H9 (cell line): ENCODE measurements around the gene PLD4. TPM values are rescaled to one million over a fixed set of nuclear protein-coding genes. Genes with fewer than 3 reads are reported as not detected.

Experiments used
- DNase-seq: peaks from one replicate; pipeline ENCODE4 v3.0.0-alpha.2; 2017
- H2AFZ ChIP-seq: one replicate; pipeline ENCODE4 v1.6.1; 2013; ENCODE audit warnings: mild to moderate bottlenecking, low read length, control low read depth, moderate library complexity
- H2AK5ac ChIP-seq: 2 replicates; pipeline ENCODE4 v1.6.1; 2013; ENCODE audit warnings: low read length, control low read depth, mixed read lengths; ENCODE audit not compliant: insufficient read length
- H2BK120ac ChIP-seq: one replicate; pipeline ENCODE4 v1.6.1; 2013; ENCODE audit warnings: low read depth, mild to moderate bottlenecking, low read length, control low read depth, inconsistent platforms; ENCODE audit not compliant: poor library complexity, severe bottlenecking
- H2BK12ac ChIP-seq: 2 replicates; pipeline ENCODE4 v1.6.1; 2013; ENCODE audit warnings: low read length, control low read depth, mixed read lengths, low read depth; ENCODE audit not compliant: insufficient read length
- H2BK15ac ChIP-seq: 2 replicates; pipeline ENCODE4 v1.6.1; 2013; ENCODE audit warnings: low read depth, low read length, control low read depth
- H2BK20ac ChIP-seq: one replicate; pipeline ENCODE4 v1.6.1; 2013; ENCODE audit warnings: low read depth, mild to moderate bottlenecking, low read length, control low read depth, inconsistent platforms; ENCODE audit not compliant: poor library complexity, severe bottlenecking
- H2BK5ac ChIP-seq: 2 replicates; pipeline ENCODE4 v1.6.1; 2013; ENCODE audit warnings: low read length, control low read depth, mixed read lengths; ENCODE audit not compliant: insufficient read length
- H3K14ac ChIP-seq: 2 replicates; pipeline ENCODE4 v1.6.1; 2013; ENCODE audit warnings: low read length, control low read depth; ENCODE audit not compliant: insufficient read depth
- H3K18ac ChIP-seq: 2 replicates; pipeline ENCODE4 v1.6.1; 2013; ENCODE audit warnings: low read depth, mild to moderate bottlenecking, mixed read lengths, low read length, control low read depth; ENCODE audit not compliant: insufficient read length
- H3K23ac ChIP-seq: 2 replicates; pipeline ENCODE4 v1.6.1; 2013; ENCODE audit warnings: low read length, control low read depth, mixed read lengths, low read depth; ENCODE audit not compliant: insufficient read length
- H3K23me2 ChIP-seq: 2 replicates; pipeline ENCODE4 v1.6.1; 2013; ENCODE audit warnings: low read depth, mild to moderate bottlenecking, mixed read lengths, low read length, control low read depth; ENCODE audit not compliant: insufficient read length, poor library complexity, severe bottlenecking
- H3K27ac ChIP-seq: 2 replicates; pipeline ENCODE4 v1.5.1; 2013; ENCODE audit warnings: low read length, control low read depth, mixed read lengths, low read depth; ENCODE audit not compliant: insufficient read length
- H3K27me3 ChIP-seq: 2 replicates; pipeline ENCODE4 v1.6.1; 2013; ENCODE audit warnings: low read length, control low read depth, inconsistent platforms; ENCODE audit not compliant: insufficient read depth
- H3K4ac ChIP-seq: 2 replicates; pipeline ENCODE4 v1.6.1; 2013; ENCODE audit warnings: low read depth, mild to moderate bottlenecking, control low read depth, inconsistent platforms, low read length, moderate library complexity
- H3K4me1 ChIP-seq: 2 replicates; pipeline ENCODE4 v1.6.1; 2013; ENCODE audit warnings: low read length, control low read depth, inconsistent platforms; ENCODE audit not compliant: insufficient read depth
- H3K4me2 ChIP-seq: 2 replicates; pipeline ENCODE4 v1.6.1; 2013; ENCODE audit warnings: low read length, control low read depth, mixed read lengths; ENCODE audit not compliant: insufficient read length, insufficient read depth
- H3K56ac ChIP-seq: 2 replicates; pipeline ENCODE4 v1.6.1; 2013; ENCODE audit warnings: low read depth, mild to moderate bottlenecking, mixed read lengths, low read length, control low read depth; ENCODE audit not compliant: insufficient read length
- H3K79me1 ChIP-seq: 2 replicates; pipeline ENCODE4 v1.6.1; 2013; ENCODE audit warnings: low read depth, mild to moderate bottlenecking, moderate library complexity, low read length, control low read depth, inconsistent platforms; ENCODE audit not compliant: insufficient read depth, poor library complexity, severe bottlenecking
- H3K79me2 ChIP-seq: 2 replicates; pipeline ENCODE4 v1.6.1; 2013; ENCODE audit warnings: low read length, control low read depth, inconsistent platforms; ENCODE audit not compliant: insufficient read depth
- H3K9ac ChIP-seq: 2 replicates; pipeline ENCODE4 v1.6.1; 2013; ENCODE audit warnings: low read length, control low read depth, mixed read lengths; ENCODE audit not compliant: insufficient read length; ENCODE audit errors: extremely low read depth
- H3K9me3 ChIP-seq: one replicate; pipeline ENCODE4 v1.6.1; 2013; ENCODE audit warnings: low read depth, low read length, inconsistent platforms; ENCODE audit not compliant: control insufficient read depth
- H3T11ph ChIP-seq: one replicate; pipeline ENCODE4 v1.6.1; 2013; ENCODE audit warnings: mild to moderate bottlenecking, low read length, control low read depth, inconsistent platforms
- H4K20me1 ChIP-seq: one replicate; pipeline ENCODE4 v1.6.1; 2013; ENCODE audit not compliant: control insufficient read depth, insufficient read length, insufficient read depth
- H4K5ac ChIP-seq: 2 replicates; pipeline ENCODE4 v1.6.1; 2013; ENCODE audit warnings: low read depth, mild to moderate bottlenecking, mixed read lengths, low read length, control low read depth; ENCODE audit not compliant: insufficient read length
- H4K8ac ChIP-seq: replicated peaks from 2 replicates; pipeline ENCODE4 v1.6.1; 2013; ENCODE audit warnings: low read length, control low read depth, mixed read lengths, low read depth; ENCODE audit not compliant: insufficient read length
- H4K91ac ChIP-seq: 2 replicates; pipeline ENCODE4 v1.6.1; 2013; ENCODE audit warnings: low read depth, mild to moderate bottlenecking, moderate library complexity, mixed read lengths, low read length, control low read depth; ENCODE audit not compliant: insufficient read length
- H3K27ac Mint-ChIP-seq, 3 experiments: 2 replicates in 2 of 3; 3 replicates in 1 of 3; pipeline ENCODE4 v1.8.0; 2020 to 2021; ENCODE audit warnings: mixed read lengths in 3 of 3, mild to moderate bottlenecking in 1 of 3, moderate library complexity in 1 of 3
- H3K27me3 Mint-ChIP-seq: 2 replicates; pipeline ENCODE4 v1.8.0; 2021; ENCODE audit warnings: low read depth, mild to moderate bottlenecking, moderate library complexity, mixed read lengths
- H3K36me3 Mint-ChIP-seq, 3 experiments: 2 replicates in 2 of 3; 3 replicates in 1 of 3; pipeline ENCODE4 v1.8.0; 2020 to 2021; ENCODE audit warnings: low read depth in 3 of 3, mixed read lengths in 3 of 3; ENCODE audit not compliant: insufficient read depth in 1 of 3
- H3K4me1 Mint-ChIP-seq, 2 experiments: 2 replicates each; pipeline ENCODE4 v1.8.0; 2020; ENCODE audit warnings: mixed read lengths in 2 of 2
- H3K4me3 Mint-ChIP-seq, 2 experiments: 2 replicates in 1 of 2; 3 replicates in 1 of 2; pipeline ENCODE4 v1.8.0; 2020 to 2021; ENCODE audit warnings: mild to moderate bottlenecking in 2 of 2, mixed read lengths in 2 of 2, moderate library complexity in 1 of 2
- H3K9me3 Mint-ChIP-seq, 2 experiments: 2 replicates in 1 of 2; 3 replicates in 1 of 2; pipeline ENCODE4 v1.8.0; 2020; ENCODE audit warnings: mild to moderate bottlenecking in 2 of 2, mixed read lengths in 2 of 2, moderate library complexity in 1 of 2
- CTCF ChIP-seq: fragments of 200-600 bp; sonication (generic); conservative IDR thresholded peaks from 3 replicates; pipeline ENCODE4 v1.8.0; 2021; ENCODE audit warnings: antibody characterized with exemption, mild to moderate bottlenecking
- WGBS: extraction: QIAGEN DNeasy Blood & Tissue Kit; methylation state at CpG from one replicate; pipeline ENCODE4 v1.1.7; 2013; ENCODE audit warnings: missing lambda C conversion rate, low lambda C conversion rate, mixed read lengths; ENCODE audit not compliant: insufficient read length; ENCODE audit errors: extremely low coverage; 5-methylcytosine and 5-hydroxymethylcytosine counted together
- total RNA-seq: library from RNA; stranded (reverse); gene quantifications from 2 replicates; pipeline ENCODE4 v1.2.1, GENCODE V29; 2021

PLD4 gene
- total RNA-seq, 1 experiment from 2014 or later: not detected

DNA sequence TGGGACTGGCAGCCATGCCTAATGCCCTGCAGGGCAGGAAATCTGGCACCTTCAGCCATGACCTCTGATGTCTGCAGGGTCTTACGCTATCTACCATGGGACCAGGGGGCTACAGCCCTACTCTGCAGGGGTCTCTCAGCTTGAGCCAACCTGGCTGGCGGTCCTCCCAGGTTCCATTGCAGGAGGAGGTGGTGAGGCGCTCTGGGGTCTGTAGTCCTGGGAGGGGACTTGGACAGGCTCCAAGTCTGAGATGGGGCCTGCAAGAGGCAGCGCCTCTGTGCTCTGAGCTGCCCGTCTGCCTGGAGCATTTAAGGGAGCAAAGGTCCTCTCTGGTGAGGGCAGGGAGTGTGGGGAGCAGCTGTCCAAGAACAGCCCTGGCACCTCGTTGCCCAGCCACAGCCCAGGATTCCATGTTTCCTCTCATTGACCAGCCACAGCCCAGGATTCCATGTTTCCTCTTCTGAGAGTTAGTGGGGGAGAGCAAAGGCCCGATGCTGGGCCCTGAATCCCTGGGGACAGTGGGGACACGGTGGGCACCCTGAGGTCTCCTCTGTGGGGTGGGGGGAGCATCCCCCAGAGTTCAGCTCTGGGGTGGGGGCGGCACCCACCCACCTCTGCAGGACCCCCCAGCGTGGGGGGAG is 655 bp downstream of the PLD4 start:
- H3K56ac ChIP-seq: no peak overlapping the region
- H2AK5ac ChIP-seq: no peak overlapping the region
- Mint-ChIP-seq H3K4me3 (no peak overlapping the region), H3K4me1 (0 out of 4 replicates have a peak, but pooled peaks cover 0 to 2% of the 10 kb centered on the region in 2 experiments), H3K9me3 (no peaks in the 10 kb centered on the region; a peak in 1 of 5 replicates), H3K27me3 (peaks cover 16% of the 10 kb centered on the region), H3K36me3 (0 out of 7 replicates have a peak, but pooled peaks cover 0 to 3% (median 0%) of the 10 kb centered on the region in 3 experiments), H3K27ac (no peak overlapping the region)
- H4K5ac ChIP-seq: no peak overlapping the region
- H2BK12ac ChIP-seq: no peak overlapping the region
- H2AFZ ChIP-seq: no peak overlapping the region
- no peaks in the 10 kb centered on the region for H4K20me1 ChIP-seq
- H3T11ph ChIP-seq: no peak overlapping the region
- no peak for TF ChIP-seq CTCF
- H3K9me3 ChIP-seq: no peaks in the 10 kb centered on the region
- H4K8ac ChIP-seq: no peak overlapping the region
- H3K23me2 ChIP-seq: no peaks in the 10 kb centered on the region
- no peaks in the 10 kb centered on the region for H3K79me1 ChIP-seq
- no peak overlapping the region for H3K4me2 ChIP-seq
- WGBS: no CpG with 5 or more reads among the region's 10 CpGs
- no peaks in the 10 kb centered on the region; the same call in 1 of the 2 replicates for H3K4me1 ChIP-seq
- H2BK120ac ChIP-seq: no peak overlapping the region
- DNase-seq: no peak
- H2BK20ac ChIP-seq: no peak overlapping the region
- no peak overlapping the region for H3K23ac ChIP-seq
- H3K18ac ChIP-seq: no peak overlapping the region
- H3K27ac ChIP-seq: no peak overlapping the region
- H3K27me3 ChIP-seq: peaks cover 3% of the 10 kb centered on the region; the same call in 1 of the 2 replicates
- no peaks in the 10 kb centered on the region for H3K79me2 ChIP-seq
- H2BK5ac ChIP-seq: no peak overlapping the region
- no peak overlapping the region for H4K91ac ChIP-seq
- no peak overlapping the region for H3K9ac ChIP-seq
- H2BK15ac ChIP-seq: no peak overlapping the region
- H3K4ac ChIP-seq: no peak overlapping the region
- no peak overlapping the region; the same call in 1 of the 2 replicates for H3K14ac ChIP-seq
